ENCODE measurements around the gene GALNT2.

GALNT2 gene

DNA sequence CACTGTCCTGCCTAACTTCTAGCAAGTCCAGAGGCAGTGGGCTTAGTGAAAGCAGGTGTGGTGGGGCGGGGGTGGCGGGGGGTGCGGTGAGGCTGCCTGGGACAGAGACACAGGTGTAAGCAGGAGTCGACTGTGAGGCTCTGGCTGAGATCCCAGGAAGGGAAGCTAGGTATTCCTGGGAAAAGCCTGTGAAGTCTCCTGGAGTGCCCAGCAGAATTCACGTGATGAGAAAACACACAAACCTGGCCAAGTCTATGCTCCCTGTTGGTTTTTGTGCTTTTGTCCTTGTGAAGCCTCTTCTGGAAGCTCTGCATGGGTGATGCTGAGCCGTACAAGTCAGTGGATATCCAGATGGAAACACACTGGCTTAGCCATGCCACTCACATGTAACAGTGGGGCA is 5.3 kb downstream of the GALNT2 start:
- DNase-seq: no peak

DNA sequence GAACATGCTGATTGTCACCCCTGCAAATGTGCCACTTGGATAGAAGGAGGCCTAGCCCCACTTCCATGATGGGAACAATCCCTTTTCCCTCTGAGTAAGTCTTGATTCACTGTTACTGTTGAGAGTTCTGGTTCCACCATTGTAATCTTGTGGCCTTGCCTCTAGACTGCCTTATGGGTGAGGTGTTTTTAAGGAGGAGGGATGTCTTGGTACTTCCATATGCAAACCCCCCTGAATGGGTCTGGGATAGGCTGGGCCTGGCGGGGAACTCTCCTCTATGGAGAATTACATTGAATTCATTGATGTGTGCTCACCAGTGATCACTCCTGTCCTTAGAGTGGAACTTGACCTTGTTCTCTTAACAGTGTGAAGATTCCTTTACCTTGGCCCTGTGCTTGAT is 5.8 kb downstream of the GALNT2 start:
- no peak for DNase-seq

DNA sequence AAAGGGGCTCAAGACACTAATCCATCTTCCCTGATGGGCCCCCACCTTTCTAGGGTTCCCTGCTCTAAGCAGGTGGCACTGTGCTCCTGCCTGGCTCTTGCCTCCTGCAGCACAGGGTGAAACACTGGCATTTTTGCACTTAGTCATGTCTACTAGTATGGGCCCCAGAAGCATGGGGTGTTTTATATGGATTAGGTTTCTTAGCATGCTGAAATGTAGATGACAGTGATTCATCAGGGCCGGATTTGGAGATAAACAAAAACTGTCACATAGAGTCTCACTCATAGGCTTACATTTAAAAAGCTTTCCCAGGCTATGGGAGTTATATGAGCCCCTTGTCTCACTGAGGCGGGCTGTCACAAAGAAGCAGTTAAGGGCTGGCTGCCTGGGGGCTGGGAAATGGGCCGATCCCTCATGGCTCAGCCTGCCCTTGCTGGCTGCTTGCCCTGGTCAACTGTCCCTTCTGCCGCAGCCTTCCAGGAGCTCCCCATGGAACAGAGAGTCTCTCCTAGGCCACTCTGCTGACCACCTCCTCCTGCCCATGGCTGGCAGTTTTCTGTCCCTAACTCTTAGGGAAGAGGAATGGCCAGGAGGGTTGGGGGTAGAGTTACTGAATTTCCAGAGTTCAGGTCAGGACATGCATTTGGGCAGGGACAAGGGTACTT is 6.5 kb downstream of the GALNT2 start:
- no peak for DNase-seq

DNA sequence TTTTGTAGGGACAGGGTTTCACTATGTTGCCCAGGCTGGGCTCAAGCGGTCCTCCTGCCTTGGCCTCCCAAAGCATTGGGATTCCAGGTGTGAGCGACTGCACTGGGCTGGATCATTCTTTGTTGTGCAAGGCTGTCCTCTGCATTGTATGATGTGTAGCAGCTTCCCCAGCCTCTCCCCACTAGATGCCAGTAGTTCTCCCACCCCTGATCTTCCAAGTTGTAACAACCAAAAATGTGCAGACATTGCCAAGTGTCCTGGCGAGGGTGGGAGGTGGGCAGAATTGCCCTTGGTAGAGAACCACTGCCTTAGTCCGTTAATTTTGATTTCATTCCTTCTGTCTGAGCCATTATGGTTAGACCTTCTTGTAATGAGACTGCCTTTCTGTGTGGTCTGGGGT is 7.2 kb downstream of the GALNT2 start:
- DNase-seq: no peak

DNA sequence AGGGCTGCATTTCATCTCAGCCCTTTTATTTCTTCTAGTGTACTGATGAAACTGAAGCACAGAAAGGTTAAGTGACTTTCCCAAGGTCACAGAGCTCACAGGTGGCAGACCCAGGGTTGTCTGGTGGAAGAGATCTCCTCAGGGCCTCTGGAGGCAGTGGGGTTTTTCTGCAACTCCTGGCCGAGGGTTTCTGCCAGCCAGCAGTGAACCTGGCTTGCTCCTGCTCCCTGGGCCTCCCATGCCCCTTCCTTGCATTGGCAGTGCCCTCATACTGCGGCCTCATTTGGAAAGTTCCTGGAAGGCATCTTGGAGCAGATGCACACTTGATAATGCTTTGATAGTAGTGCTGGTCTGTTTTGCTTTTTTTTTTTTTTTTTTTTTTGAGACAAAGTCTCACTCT is 7.7 kb downstream of the GALNT2 start:
- no peak for DNase-seq

DNA sequence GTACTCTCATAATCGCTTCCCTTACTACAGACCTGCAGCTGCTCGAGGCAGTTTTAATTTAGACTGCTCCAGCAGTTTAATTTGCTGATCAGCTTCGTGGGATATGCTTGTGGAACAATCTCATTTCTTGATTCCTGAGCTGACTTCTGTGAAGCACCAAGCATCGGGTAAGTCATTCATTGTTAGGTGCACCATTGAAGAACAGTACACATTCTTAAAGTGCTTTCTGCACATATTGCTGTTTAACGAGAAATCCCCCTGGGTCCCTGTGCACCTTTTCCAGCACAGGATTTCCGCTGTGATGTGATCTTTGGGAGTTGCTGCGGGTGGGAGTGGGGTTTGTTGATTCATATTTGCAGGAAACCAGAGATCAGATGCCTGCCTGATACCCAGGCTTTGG is 9.1 kb downstream of the GALNT2 start:
- DNase-seq: no peak

DNA sequence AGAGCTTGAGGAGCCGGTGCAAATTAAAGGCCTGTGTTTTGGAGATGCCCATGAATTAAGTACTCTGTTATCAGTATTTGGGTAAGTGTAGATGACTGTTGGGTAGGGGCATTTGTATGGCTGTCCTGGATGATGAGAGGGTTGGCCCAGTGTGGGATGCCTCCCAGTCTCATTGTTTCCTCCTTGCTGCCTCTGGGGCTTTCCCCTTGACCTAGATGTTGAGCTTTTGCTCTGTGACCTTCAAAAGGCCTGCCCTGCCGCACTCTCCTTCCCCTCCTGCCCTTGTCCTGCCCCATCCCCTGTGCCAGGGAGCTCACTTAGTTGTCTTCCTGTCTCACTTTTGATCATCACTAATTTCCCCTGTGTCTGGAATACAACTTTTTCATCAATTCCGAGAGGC is 10.0 kb downstream of the GALNT2 start:
- no peak for DNase-seq

DNA sequence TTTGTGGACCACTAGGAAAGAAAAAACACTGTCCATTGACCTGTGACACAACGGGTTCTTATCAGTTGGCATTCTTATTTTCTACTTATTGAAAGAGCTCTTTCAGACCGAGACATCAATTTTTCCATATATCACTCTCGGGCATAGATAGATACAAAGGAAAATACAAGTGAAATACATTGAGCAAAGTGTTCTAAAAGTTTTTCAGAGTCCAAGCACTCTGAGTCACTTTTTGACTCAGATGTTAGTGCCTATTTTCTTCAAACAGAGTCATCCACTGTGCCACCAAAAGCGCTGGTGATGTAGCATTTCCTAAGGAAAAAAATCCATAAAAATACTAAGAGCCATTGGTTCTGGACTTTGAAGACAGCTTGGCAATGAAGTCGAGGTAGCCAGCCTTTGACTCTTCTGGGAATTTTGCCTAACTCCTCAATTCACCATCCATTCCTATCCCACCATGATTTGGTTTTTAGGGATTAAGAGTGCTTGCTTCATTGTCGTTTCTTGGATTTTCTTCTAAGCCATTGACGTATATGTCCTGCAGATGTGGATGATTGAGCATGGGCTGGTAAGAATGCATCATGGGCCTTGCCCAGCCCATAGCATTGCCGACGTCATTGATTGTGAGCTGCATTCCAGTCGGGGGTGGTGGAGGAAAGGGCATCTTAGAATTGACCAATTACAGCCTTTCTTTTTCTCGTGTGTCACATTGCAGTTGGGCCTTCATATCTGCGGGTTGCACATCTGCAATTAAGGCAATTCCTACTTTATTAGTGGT is 10.6 kb downstream of the GALNT2 start:
- DNase-seq: no peak

DNA sequence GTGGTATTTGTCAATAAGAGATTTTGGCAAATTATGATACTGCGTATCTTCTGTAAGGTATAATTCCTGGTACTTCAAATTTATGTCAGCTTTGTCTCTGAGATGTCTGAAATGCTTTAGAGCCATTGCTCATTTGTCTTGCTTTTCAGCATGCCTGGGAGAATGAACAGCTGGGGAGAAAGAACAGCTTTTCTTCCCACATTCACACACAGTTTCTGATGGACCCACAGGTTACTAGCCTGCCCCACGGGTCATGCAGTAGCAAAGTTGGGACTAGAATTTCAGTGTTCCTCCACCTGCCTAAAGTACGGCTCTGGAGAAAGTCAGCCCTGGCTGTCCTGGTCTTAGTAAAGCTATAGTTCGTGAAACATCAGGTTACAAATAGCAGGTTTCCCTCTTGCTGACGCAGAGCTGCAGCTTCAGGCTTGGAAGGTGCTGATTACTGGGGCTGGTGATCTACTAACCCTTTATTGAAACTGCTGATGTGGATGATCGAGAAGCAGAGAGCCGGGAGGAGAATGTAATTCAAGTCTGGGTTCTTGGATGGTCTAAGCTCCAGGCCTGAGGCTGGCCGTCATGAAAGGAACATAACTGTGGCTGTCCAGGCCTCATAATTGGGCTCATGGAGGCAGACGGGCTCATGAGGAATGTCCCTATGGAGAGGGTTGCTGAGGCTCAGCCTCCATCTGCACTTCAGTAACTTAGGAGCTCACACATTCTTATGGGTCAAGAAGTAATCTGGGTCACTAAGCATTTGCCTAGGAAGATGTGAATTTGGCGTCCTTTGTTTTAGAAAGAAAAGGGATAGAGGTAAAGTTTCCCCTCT is 12.4 kb downstream of the GALNT2 start:
- no peak for DNase-seq

DNA sequence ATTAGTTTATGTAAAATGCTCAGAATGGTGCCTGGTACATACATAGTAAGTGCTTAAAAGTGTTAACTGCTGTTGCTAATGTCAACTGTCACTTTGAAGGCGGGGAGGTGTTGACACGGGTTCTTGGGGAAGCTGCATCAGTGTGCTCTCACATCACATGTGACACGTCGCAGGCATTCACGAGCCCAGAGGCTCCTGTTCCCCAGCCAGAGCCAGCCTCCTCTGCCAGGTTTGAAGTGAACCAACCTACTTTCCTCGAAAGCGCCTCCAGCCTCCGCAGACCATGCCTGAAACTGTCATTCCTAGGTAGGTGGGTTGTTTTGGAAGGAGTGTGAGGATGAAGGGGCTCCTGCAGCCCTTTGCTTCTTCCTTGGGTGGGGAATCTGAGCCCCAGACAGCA is 13.8 kb downstream of the GALNT2 start:
- DNase-seq: no peak

DNA sequence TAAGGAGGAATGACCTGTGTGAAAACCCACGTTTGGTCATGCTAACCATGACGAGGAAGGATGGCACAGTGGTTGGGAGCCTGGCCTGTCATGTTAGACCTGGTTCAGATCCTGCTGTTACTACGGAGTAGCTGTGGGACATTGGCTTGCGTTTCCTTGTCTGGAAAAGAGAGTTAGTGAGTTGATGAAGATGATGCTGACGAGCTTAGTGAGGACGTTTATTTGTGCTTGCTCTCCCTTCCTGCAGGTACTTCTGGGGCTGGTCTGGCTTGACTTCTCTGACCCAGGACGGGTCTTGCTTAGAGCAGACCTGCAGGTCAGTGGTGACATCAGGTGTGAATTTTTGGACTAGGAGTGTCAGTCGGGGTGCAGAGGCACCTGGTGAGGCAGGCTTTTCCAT is 14.7 kb downstream of the GALNT2 start:
- no peak for DNase-seq

DNA sequence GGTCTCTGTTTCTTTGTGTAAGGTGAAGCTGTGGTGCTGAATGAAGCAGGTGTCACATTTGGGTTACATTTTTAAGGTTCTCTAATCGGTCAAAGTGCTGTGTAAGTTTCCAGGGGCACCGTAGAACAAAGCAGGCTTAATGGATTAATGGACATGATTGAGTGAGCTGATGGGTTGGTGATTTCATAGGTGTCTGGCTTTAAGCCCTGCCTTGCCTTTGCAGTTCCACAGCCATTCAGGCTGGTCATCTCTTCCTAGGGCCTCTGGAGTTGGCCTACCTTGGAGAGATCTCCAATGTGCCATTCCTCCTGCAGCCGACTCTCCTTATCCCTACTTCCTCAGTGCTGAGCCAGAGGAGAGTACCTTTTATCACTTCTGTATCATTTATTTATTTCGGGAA is 15.2 kb downstream of the GALNT2 start:
- no peak for DNase-seq

DNA sequence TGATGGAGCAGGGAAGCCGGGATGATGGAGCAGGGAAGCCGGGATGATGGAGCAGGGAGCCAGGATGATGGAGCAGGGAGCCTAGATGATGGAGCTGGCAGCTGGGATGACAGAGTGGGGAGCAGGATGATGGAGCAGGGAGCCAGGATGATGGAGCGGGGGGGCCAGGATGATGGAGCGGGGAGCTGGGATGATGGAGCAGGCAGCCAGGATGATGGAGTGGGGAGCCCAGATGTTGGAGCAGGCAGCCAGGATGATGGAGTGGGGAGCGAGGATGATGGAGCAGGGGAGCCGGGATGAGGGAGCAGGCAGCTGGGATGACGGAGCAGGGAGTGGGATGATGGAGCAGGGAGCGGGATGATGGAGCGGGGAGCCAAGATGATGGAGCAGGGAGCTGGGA is 16.0 kb downstream of the GALNT2 start:
- DNase-seq: no peak

DNA sequence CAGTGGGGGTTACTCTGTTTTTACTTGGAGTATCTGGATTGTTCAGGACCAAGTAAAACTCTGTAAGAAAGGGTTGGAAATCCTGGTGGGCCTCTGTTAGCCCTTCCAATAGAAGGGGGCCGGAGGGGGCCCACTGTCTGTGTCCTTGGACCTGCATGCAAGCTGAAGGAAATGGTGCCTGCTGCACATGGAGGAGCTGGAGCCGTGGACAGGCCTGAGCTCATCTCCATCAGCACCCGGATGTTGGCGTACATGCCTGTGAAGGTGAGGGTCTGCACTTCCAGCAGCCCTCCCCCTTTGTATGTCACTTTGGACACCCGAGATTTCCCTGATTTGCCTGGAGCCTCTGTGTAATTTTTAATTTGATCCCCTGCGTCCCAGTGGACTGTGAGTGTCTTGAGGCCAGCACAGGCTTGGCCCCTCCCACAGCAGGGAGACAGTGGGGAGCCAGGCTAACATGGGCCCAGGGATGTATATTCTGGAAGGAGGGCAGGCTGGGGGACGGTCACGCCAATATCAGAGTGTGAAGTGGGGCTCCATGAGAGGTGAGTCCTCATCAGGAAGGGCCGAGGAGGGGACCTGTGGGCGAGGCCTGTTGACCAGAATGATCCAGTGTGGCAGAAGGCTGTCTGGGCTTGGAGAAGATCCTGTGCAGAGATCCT is 16.8 kb downstream of the GALNT2 start:
- DNase-seq: no peak

DNA sequence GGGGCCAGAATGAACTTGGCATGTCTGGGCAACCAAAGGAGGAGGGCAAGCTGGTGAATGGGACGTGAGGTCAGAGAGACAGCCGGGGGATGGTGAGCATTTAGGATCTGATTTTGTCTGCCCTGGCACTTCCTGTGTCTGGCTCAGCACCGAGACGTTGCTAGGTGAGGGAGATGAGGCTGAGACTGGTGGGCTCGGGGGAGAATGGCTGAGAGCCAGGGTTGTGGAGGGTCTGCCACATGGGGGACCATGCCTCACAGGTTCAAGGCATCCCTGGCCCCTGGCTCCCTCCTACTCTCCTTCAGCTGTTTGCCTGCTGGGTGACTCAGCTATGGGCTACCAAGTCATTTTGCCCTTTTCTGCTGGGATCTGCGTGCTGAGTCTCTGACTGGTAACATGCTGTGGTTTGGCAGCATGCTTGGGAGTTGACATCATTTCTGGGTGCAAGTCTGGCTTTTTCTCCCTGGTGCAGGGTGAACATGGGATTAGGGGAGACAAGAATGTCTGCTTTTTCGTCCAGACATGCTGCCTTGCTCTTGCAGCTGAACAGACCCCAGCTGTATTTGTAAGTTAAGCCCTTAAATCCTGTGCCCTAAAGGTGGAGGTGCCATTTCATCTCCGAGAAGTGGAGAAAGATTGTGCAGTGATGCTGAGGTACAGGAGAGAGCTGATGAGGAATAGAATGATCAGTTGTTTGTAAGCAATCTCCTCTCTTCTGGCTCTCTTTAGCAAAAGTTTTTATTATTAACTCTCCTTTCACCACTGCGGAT is 17.6 kb downstream of the GALNT2 start:
- peak; percentile 60 to 78 (median 64) for DNase-seq

DNA sequence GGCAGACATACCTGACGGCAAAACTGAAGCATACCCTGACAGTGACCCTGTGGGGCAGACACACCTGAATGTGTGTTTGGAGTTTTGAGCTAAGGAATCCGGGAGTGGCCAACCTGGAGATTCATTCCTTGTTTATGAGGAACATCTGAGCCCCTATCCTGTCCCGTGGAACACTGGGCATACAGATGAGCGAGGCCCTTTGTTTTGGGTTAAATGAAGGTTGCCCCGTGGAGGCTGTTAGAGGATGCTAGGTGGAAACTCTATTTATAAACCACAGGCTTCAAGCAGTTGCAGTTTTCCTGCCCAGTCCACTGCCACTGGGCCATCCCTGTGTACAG is 18.1 kb downstream of the GALNT2 start:
- no peak for DNase-seq

DNA sequence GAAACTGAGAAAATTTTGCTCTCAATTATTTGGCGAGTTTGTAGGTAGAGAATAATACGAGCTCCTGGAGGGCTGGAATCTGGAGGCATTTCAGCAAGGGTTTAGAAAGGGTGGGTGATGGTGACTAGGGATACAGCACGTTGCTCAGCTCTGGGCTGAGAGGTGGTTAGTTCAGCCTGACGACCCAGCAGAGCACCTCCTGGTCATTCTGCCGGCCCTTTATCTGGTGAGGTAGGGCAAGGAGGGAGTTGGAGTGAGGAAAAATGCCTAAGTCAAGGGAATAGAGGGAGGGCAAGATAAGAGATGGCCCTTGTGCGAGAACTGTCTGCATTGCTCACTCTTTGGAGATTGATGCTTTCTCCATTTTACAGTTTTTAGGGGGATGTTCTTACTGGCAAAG is 19.1 kb downstream of the GALNT2 start:
- DNase-seq: no peak

DNA sequence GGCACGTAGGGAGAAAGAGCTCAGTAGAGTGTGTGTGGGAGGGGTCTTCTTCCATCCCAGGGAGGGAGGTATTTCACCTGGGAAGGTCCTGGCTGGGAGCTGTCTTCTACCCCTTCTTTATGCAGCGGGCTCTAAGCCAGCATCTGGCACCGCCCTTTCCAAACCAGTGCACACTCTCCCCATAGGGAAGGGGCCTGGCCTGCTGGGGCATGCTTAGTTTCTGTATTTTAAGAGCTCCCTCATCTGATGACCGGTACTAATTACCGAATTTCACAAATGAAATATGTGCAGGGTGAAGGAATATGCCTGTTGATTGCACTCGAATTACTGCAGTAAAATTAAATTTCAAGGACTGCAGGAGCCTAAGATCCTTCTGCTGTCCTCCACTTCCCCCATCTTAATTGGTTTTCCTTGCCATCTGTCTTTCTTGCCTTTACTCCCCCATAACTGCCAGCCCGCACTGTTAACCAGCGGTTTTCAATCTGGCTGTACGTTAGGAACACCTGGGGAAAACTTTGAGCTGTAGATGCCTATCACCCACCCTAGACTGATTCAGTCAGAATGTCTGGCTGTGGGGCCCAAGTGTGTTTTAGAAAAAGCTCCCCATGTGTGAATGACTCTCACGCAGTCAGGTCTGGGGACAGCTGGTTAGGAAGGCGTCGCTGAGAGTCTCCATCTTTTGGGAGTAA is 20.1 kb downstream of the GALNT2 start:
- DNase-seq: no peak

DNA sequence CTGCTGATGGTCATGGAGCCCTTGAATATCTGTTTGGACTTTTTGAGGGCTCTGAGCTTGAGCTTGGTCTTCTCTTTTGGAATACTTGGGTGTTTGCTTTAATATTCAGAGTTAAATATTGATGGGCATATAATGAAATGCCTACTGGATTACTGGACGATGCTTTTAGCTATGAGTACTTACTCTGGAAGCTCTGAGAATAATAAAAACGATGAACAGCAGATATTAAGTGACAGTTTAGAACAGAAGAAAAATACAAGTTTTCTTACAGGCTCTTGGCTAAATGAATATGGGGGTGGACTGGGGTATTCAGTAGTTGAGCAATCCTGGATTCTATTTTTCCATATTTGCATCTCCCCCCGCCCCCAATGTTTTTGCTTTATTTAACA is 20.7 kb downstream of the GALNT2 start:
- DNase-seq: no peak

DNA sequence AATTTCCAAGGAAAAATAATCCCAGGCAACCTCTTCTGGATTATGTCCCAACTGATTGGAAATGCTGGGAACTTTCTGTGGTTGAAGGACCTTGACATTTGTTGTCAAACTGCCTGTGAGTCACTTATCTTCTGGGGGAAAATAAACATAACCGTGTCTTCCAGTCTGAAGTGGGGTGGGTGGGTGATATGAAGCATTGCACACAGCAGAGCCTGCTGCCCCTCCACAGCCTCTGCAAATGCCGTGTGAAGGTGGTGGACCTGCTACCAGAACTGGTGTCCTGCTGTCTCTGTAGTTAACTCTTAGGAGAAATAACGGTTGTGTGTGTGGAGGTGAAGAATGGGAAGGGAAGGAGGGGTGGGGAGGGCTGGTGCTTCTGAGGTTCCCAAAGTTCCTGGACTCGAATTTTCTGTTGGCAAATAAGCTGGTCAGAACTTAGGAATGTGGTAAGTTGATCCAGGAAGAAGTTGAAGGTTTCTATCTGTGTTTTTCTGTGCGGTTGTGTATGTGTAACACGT is 23.2 kb downstream of the GALNT2 start:
- DNase-seq: no peak

DNA sequence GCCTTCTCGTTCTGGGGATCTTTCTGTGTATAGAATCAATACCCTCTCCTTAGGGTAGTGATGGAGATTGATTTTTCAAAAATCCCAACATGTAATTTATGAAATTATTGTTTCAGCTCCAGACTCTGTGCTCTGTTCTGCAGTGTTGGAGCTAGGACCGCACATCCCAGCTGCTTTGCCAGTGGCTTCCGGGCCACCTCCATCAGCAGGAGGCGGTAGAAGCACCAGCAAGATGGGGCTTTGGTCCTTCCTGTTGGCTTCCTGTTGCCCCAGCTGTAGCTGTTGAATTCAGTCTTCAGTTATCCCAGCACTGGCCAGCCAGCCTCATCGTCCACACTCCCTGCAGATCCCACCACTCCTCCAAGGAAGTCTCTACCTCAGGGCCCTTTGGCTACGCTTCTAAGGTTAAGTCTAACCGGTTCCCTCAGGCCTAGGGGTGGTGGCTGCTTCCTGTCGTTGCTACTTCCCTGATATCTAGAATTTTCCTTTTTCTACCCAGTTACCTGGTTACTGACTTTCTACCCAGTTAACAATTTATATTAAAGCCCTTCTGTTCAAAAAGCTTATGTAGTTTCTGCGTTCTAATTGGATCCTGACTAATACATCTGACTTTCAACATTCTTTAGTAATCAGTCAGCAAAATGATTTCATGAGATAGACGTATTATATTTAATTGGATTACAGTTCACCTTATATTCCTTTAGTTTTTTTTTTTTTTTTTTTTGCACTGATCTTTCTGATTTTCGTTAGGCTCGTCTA is 24.6 kb downstream of the GALNT2 start:
- no peak for DNase-seq

Measured in suppressor macrophage (primary cell).